Measurements from ENCODE around the gene MOB2.

MOB2 gene

GRCh38 chr11:1455032-1455762, 31.4 kb downstream of the MOB2 start:
- DNase-seq, result no peak

GRCh38 chr11:1454576-1454975, 32.0 kb downstream of the MOB2 start:
- DNase-seq, result no peak

GRCh38 chr11:1453611-1454034, 33.0 kb downstream of the MOB2 start:
- DNase-seq, result peak; percentile 11

GRCh38 chr11:1452744-1453143, 33.8 kb downstream of the MOB2 start:
- DNase-seq, result no peak

- DNase-seq, result no peak
These were observed 34.7 kb downstream of the MOB2 start for GRCh38 chr11:1451781-1452470.

- DNase-seq, result no peak
These were observed 35.4 kb downstream of the MOB2 start for GRCh38 chr11:1450949-1451710.

GRCh38 chr11:1450344-1450875, 36.2 kb downstream of the MOB2 start:
- DNase-seq, result no peak

- no peak for DNase-seq
These were observed 36.9 kb downstream of the MOB2 start for GRCh38 chr11:1449490-1450243.

GRCh38 chr11:1448882-1449281, 37.7 kb downstream of the MOB2 start:
- no peak for DNase-seq

GRCh38 chr11:1447845-1448825, 38.4 kb downstream of the MOB2 start:
- no peak for DNase-seq

- no peak for DNase-seq
These were observed 40.0 kb downstream of the MOB2 start for GRCh38 chr11:1446623-1447022.

- no peak for DNase-seq
These were observed 40.7 kb downstream of the MOB2 start for GRCh38 chr11:1445741-1446445.

- no peak for DNase-seq
These were observed 41.7 kb downstream of the MOB2 start for GRCh38 chr11:1444823-1445422.

- no peak for DNase-seq
These were observed 42.3 kb downstream of the MOB2 start for GRCh38 chr11:1444321-1444720.

GRCh38 chr11:1443737-1444136, 42.8 kb downstream of the MOB2 start:
- no peak for DNase-seq

- DNase-seq, result no peak
These were observed 43.7 kb downstream of the MOB2 start for GRCh38 chr11:1442807-1443366.

- DNase-seq, result no peak
These were observed 44.4 kb downstream of the MOB2 start for GRCh38 chr11:1442163-1442562.

- DNase-seq, result no peak
These were observed 46.1 kb downstream of the MOB2 start for GRCh38 chr11:1440496-1440895.

GRCh38 chr11:1440066-1440465, 46.5 kb downstream of the MOB2 start:
- DNase-seq, result no peak

- no peak for DNase-seq
These were observed 47.2 kb downstream of the MOB2 start for GRCh38 chr11:1439341-1439740.
